Tibial nerve (tissue), 4 donors: Measurements from ENCODE around the gene VPS33B. TPM values are rescaled to one million over a fixed set of nuclear protein-coding genes. Genes with fewer than 3 reads are reported as not detected.

Experiments used
- DNase-seq, 2 donors: peaks; one replicate each; pipeline ENCODE4 v3.0.0-alpha.2; 2019; ENCODE audit warnings: low spot score in 2 of 2
- H3K27ac ChIP-seq, 4 donors: fragments of 200-600 bp; sonication (generic) in 3 of 4; one replicate each; pipeline ENCODE4 v1.5.1; 2017 to 2019; ENCODE audit warnings: mild to moderate bottlenecking in 1 of 4
- H3K27me3 ChIP-seq, 2 donors: fragments of 200-600 bp; sonication (generic) in 1 of 2; one replicate each; pipeline versions ENCODE4 v1.5.1 to v1.6.0; 2017 to 2019
- H3K36me3 ChIP-seq, 3 donors: fragments of 200-600 bp; sonication (generic); one replicate each; pipeline ENCODE4 v1.5.1; 2018 to 2019
- H3K4me1 ChIP-seq, 4 donors: fragments of 200-600 bp; sonication (generic) in 3 of 4; one replicate each; pipeline ENCODE4 v1.5.1; 2017 to 2019
- H3K4me3 ChIP-seq, 4 donors: fragments of 200-600 bp; sonication (generic) in 3 of 4; one replicate each; pipeline ENCODE4 v1.5.1; 2017 to 2019; ENCODE audit warnings: mild to moderate bottlenecking in 1 of 4, moderate library complexity in 1 of 4
- H3K9me3 ChIP-seq, 4 donors: fragments of 200-600 bp; sonication (generic) in 3 of 4; one replicate each; pipeline ENCODE4 v1.5.1; 2017 to 2019
- CTCF ChIP-seq, 5 experiments: fragments of 200-600 bp in 3 of 5; fragments of 450-650 bp in 2 of 5; sonication (generic) in 3 of 5; IDR thresholded peaks; one replicate each; pipeline ENCODE4 v1.5.1; 2016 to 2019; ENCODE audit warnings: antibody characterized with exemption in 5 of 5, mild to moderate bottlenecking in 3 of 5, moderate library complexity in 2 of 5
- EP300 ChIP-seq, 2 donors: sonication (generic); formaldehyde crosslinking; IDR thresholded peaks; one replicate each; pipeline ENCODE4 v1.6.1; 2017; ENCODE audit warnings: antibody characterized with exemption in 2 of 2, mild to moderate bottlenecking in 1 of 2
- POLR2A ChIP-seq, 2 donors: fragments of 450-650 bp; IDR thresholded peaks; one replicate each; pipeline ENCODE4 v1.6.1; 2017; ENCODE audit warnings: antibody characterized with exemption in 2 of 2, mild to moderate bottlenecking in 2 of 2, moderate library complexity in 2 of 2
- WGBS, 2 donors: methylation state at CpG; one replicate each; pipeline ENCODE4 v1.1.5; 2018; 5-methylcytosine and 5-hydroxymethylcytosine counted together
- total RNA-seq, 4 donors: library from RNA; depleted of rRNA; stranded (reverse); fragments of >200 nt; gene quantifications; one replicate each; pipeline ENCODE4 v1.1.0, GENCODE V29; 2016

Gene VPS33B
- total RNA-seq, 4 donors from 2014 or later, result 8.7 to 10.9 (median 10.1) TPM

- TF ChIP-seq EP300 (IDR thresholded peaks at IDR 0.05) (no peak), CTCF (IDR thresholded peaks at IDR 0.05) (no peak), POLR2A (IDR thresholded peaks at IDR 0.05) (no peak)
- Histone ChIP-seq H3K27ac (peak overlapping the region in 3 of 4 donors; percentile 41 to 82 (median 58)), H3K36me3 (peaks cover 0 to 43% (median 0%) of the 10 kb centered on the region in 3 donors), H3K4me3 (no peak overlapping the region), H3K4me1 (peaks cover 0 to 52% (median 23%) of the 10 kb centered on the region in 4 donors), H3K27me3 (no peaks in the 10 kb centered on the region), H3K9me3 (no peaks in the 10 kb centered on the region)
- no peak for DNase-seq
- WGBS, 2 donors, result 44 to 51% methylated on average over 5 of the region's 5 CpGs
Measured at GRCh38 chr15:90959894-90960293, 62.5 kb downstream of the VPS33B start.

GRCh38 chr15:90959028-90959595 lies 63.3 kb downstream of the VPS33B start:
- peaks cover 0 to 56% (median 24%) of the 10 kb centered on the region in 4 donors for H3K4me1 ChIP-seq
- H3K9me3 ChIP-seq, result no peaks in the 10 kb centered on the region
- no peak for DNase-seq
- WGBS, 2 donors, result 25 to 36% methylated on average over 8 of the region's 8 CpGs
- H3K36me3 ChIP-seq, result peaks cover 0 to 42% (median 0%) of the 10 kb centered on the region in 3 donors
- no peak for TF ChIP-seq EP300 (IDR thresholded peaks at IDR 0.05)
- TF ChIP-seq CTCF (IDR thresholded peaks at IDR 0.05), result no peak
- no peak for TF ChIP-seq POLR2A (IDR thresholded peaks at IDR 0.05)
- no peaks in the 10 kb centered on the region for H3K27me3 ChIP-seq
- peak overlapping the region in 3 of 4 donors; percentile 41 to 82 (median 58) for H3K27ac ChIP-seq
- H3K4me3 ChIP-seq, result no peak overlapping the region

- H3K4me3 ChIP-seq, result peak overlapping the region in 2 of 4 donors; percentile 63 to 71
- no peaks in the 10 kb centered on the region for H3K27me3 ChIP-seq
- 55 to 57% methylated on average over 6 of the region's 6 CpGs for WGBS, 2 donors
- DNase-seq, result no peak
- H3K4me1 ChIP-seq, result peaks cover 0 to 56% (median 24%) of the 10 kb centered on the region in 4 donors
- no peak for TF ChIP-seq CTCF (IDR thresholded peaks at IDR 0.05)
- no peak for TF ChIP-seq POLR2A (IDR thresholded peaks at IDR 0.05)
- TF ChIP-seq EP300 (IDR thresholded peaks at IDR 0.05), result no peak
- H3K9me3 ChIP-seq, result no peaks in the 10 kb centered on the region
- peaks cover 0 to 43% (median 2%) of the 10 kb centered on the region in 3 donors for H3K36me3 ChIP-seq
- H3K27ac ChIP-seq, result peak overlapping the region in 3 of 4 donors; percentile 19 to 82 (median 75)
Measured at GRCh38 chr15:90957791-90958190, 64.6 kb downstream of the VPS33B start.

DNA sequence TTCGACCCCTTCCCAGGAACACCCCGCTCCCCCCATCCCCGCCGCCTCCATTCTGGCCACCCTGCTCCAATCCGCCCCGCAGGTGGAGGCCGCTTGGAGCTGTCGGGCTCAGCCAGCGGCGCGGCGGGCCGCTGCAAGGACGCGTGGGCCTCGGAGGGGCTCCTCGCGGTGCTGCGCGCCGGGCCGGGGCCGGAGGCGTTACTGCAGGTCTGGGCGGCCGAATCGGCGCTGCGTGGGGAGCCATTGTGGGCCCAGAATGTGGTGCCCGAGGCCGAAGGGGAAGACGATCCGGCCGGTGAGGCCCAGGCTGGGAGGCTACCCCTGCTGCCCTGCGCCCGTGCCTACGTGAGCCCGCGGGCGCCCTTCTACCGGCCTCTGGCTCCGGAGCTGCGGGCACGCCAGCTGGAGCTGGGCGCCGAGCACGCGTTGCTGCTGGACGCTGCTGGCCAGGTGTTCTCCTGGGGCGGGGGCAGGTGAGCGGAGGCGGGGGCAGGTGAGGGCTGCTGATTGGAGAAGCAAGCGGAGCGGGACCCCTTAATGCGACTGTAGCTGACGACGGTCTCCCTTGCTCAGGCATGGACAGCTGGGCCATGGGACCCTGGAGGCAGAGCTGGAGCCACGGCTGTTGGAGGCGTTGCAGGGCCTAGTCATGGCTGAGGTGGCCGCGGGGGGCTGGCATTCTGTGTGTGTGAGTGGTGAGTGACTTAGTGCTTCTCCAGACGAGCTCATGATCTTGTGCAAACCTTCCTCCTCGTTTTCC lies 65.2 kb downstream of the VPS33B start:
- H3K9me3 ChIP-seq, result no peaks in the 10 kb centered on the region
- H3K36me3 ChIP-seq, result peaks cover 0 to 43% (median 5%) of the 10 kb centered on the region in 3 donors
- no peak for DNase-seq
- no peaks in the 10 kb centered on the region for H3K27me3 ChIP-seq
- WGBS, 2 donors, result 22 to 35% methylated on average over 22 to 25 of the region's 63 CpGs
- peaks cover 0 to 56% (median 24%) of the 10 kb centered on the region in 4 donors for H3K4me1 ChIP-seq
- TF ChIP-seq POLR2A (IDR thresholded peaks at IDR 0.05) (no peak), CTCF (IDR thresholded peaks at IDR 0.05) (no peak), EP300 (IDR thresholded peaks at IDR 0.05) (no peak)
- peak overlapping the region; percentile 10 to 82 (median 78) for H3K27ac ChIP-seq
- H3K4me3 ChIP-seq, result peak overlapping the region; percentile 44 to 71 (median 67)
